C4-2B (cell line): Measurements from ENCODE around the gene HLX.

Source experiments
- ZFX ChIP-seq: fragments of 450-650 bp; IDR thresholded peaks from 2 replicates; pipeline ENCODE4 v1.6.1; 2017
- TF ChIP-seq, protein P1 (sequence below): fragments of 450-650 bp; conservative IDR thresholded peaks from 2 replicates; pipeline ENCODE4 v1.5.1; 2017; ENCODE audit warnings: mild to moderate bottlenecking

- TF ChIP-seq, protein P1, sequence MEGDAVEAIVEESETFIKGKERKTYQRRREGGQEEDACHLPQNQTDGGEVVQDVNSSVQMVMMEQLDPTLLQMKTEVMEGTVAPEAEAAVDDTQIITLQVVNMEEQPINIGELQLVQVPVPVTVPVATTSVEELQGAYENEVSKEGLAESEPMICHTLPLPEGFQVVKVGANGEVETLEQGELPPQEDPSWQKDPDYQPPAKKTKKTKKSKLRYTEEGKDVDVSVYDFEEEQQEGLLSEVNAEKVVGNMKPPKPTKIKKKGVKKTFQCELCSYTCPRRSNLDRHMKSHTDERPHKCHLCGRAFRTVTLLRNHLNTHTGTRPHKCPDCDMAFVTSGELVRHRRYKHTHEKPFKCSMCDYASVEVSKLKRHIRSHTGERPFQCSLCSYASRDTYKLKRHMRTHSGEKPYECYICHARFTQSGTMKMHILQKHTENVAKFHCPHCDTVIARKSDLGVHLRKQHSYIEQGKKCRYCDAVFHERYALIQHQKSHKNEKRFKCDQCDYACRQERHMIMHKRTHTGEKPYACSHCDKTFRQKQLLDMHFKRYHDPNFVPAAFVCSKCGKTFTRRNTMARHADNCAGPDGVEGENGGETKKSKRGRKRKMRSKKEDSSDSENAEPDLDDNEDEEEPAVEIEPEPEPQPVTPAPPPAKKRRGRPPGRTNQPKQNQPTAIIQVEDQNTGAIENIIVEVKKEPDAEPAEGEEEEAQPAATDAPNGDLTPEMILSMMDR = no peak
- no peak for TF ChIP-seq ZFX
Observed at GRCh38 chr1:220895412-220895946, 16.2 kb downstream of the HLX start.
